WTC11 (cell line): ENCODE results near the gene ZNF512B. TPM values are rescaled to one million over a fixed set of nuclear protein-coding genes. Genes with fewer than 3 reads are reported as not detected.

Source experiments
- ATAC-seq: fragments of 200-7000 bp; cut with Tn5 transposase; 2 replicates; pipeline ENCODE4 v1.10.0; 2021; ENCODE audit warnings: mild to moderate bottlenecking, moderate library complexity
- CTCF ChIA-PET: fragments of 300-600 bp; sonication (Branson Sonifier 250); formaldehyde crosslinking; loops from one replicate; lab custom pipeline; 2021; ENCODE audit warnings: antibody characterized with exemption; lab: Charles Lee
- POLR2A ChIA-PET: fragments of 350-600 bp; sonication (Branson Sonifier 250); formaldehyde crosslinking; loops from one replicate; lab custom pipeline; 2021; ENCODE audit warnings: antibody characterized with exemption; lab: Charles Lee
- DNase-seq: peaks from one replicate; pipeline ENCODE4 v3.0.0; 2021; ENCODE audit warnings: low spot score
- H3K27ac Mint-ChIP-seq: 2 replicates; pipeline ENCODE4 v1.8.0; 2021; ENCODE audit warnings: mixed read lengths
- H3K27me3 Mint-ChIP-seq: 2 replicates; pipeline ENCODE4 v1.8.0; 2021; ENCODE audit warnings: low read depth, mild to moderate bottlenecking, moderate library complexity, mixed read lengths
- H3K36me3 Mint-ChIP-seq: 2 replicates; pipeline ENCODE4 v1.8.0; 2021; ENCODE audit warnings: mixed read lengths
- H3K4me1 Mint-ChIP-seq: 2 replicates; pipeline ENCODE4 v1.8.0; 2022; ENCODE audit warnings: mixed read lengths
- H3K4me3 Mint-ChIP-seq: 2 replicates; pipeline ENCODE4 v1.8.0; 2021; ENCODE audit warnings: mild to moderate bottlenecking, moderate library complexity, mixed read lengths
- H3K9me3 Mint-ChIP-seq: 2 replicates; pipeline ENCODE4 v1.8.0; 2021; ENCODE audit warnings: mixed read lengths
- EMX1 ChIP-seq: fragments of 250-450 bp; sonication (Bioruptor Pico); IDR thresholded peaks from 2 replicates; pipeline ENCODE4 v1.8.0; 2021; ENCODE audit warnings: mild to moderate bottlenecking
- FOXP1 ChIP-seq: sonication (generic); formaldehyde crosslinking; IDR thresholded peaks from 2 replicates; pipeline ENCODE4 v1.8.0; 2022; ENCODE audit warnings: missing genetic modification reagents, mild to moderate bottlenecking, moderate library complexity, borderline replicate concordance
- GTF2I ChIP-seq: fragments of 250-450 bp; sonication (Bioruptor Pico); conservative IDR thresholded peaks from 2 replicates; pipeline ENCODE4 v1.4.0; 2021; ENCODE audit warnings: mild to moderate bottlenecking
- NFYB ChIP-seq: sonication (generic); formaldehyde crosslinking; conservative IDR thresholded peaks from 2 replicates; pipeline ENCODE4 v1.8.0; 2022; ENCODE audit warnings: low read depth, missing genetic modification reagents
- ZNF219 ChIP-seq: sonication (generic); formaldehyde crosslinking; IDR thresholded peaks from 2 replicates; pipeline ENCODE4 v1.8.0; 2023; ENCODE audit warnings: missing genetic modification reagents, mild to moderate bottlenecking, borderline replicate concordance
- ZNF263 ChIP-seq: sonication (generic); formaldehyde crosslinking; IDR thresholded peaks from 2 replicates; pipeline ENCODE4 v1.8.1; 2022; ENCODE audit warnings: low read depth, mild to moderate bottlenecking, moderate library complexity, missing genetic modification reagents
- ZNF416 ChIP-seq: fragments of 250-450 bp; sonication (Bioruptor Pico); IDR thresholded peaks from 2 replicates; pipeline ENCODE4 v1.9.0; 2021; ENCODE audit warnings: mild to moderate bottlenecking, inconsistent platforms
- microRNA-seq: library from miRNA; unstranded; fragments of <30 nt; microRNA quantifications from one replicate; pipeline ENCODE4 v1.2.0, GENCODE V29; 2022; ENCODE audit warnings: borderline number of aligned reads
- total RNA-seq: library from RNA; stranded (reverse); gene quantifications from 3 replicates; pipeline ENCODE4 v1.2.3, GENCODE V29; 2021
- TF ChIP-seq, protein P1 (sequence below): sonication (generic); formaldehyde crosslinking; IDR thresholded peaks from 2 replicates; pipeline ENCODE4 v1.8.1; 2023; ENCODE audit warnings: mild to moderate bottlenecking, missing genetic modification reagents
- TF ChIP-seq, protein P2 (sequence below): sonication (generic); formaldehyde crosslinking; IDR thresholded peaks from 2 replicates; pipeline ENCODE4 v1.8.1; 2023; ENCODE audit warnings: mild to moderate bottlenecking, missing genetic modification reagents, moderate library complexity
- TF ChIP-seq, protein P3 (sequence below): fragments of 200-600 bp; IDR thresholded peaks from 2 replicates; pipeline ENCODE4 v1.8.0; 2022; ENCODE audit warnings: antibody characterized with exemption
- TF ChIP-seq, protein P4 (sequence below): sonication (generic); formaldehyde crosslinking; IDR thresholded peaks from 2 replicates; pipeline ENCODE4 v1.8.1; 2022; ENCODE audit warnings: mild to moderate bottlenecking, moderate library complexity, missing genetic modification reagents

ZNF512B gene
- total RNA-seq, 1 experiment from 2014 or later, result 23.3 TPM

DNA sequence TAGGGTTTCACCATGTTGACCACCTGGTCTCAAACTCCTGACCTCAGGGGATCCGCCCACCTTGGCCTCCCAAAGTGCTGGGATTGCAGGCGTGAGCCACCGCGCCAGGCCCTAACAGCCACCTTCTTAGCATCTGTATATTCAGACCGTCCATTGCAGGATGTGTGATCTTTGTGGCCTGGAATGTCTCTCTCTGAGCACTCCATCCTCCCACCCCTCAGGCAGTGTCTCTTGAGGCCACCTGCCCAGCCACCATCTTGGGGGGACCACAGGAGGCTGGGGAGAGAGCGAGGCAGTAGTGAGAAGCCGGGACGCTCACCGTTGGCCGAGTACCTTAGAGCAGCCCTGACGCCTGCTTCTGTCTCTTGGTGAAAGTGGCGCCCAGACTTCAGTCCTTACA lies 56.0 kb downstream of the ZNF512B start:
- POLR2A ChIA-PET, result no interaction called here
- TF ChIP-seq ZNF416 (CRISPR knock-in tag), result no peak
- TF ChIP-seq, protein P1, sequence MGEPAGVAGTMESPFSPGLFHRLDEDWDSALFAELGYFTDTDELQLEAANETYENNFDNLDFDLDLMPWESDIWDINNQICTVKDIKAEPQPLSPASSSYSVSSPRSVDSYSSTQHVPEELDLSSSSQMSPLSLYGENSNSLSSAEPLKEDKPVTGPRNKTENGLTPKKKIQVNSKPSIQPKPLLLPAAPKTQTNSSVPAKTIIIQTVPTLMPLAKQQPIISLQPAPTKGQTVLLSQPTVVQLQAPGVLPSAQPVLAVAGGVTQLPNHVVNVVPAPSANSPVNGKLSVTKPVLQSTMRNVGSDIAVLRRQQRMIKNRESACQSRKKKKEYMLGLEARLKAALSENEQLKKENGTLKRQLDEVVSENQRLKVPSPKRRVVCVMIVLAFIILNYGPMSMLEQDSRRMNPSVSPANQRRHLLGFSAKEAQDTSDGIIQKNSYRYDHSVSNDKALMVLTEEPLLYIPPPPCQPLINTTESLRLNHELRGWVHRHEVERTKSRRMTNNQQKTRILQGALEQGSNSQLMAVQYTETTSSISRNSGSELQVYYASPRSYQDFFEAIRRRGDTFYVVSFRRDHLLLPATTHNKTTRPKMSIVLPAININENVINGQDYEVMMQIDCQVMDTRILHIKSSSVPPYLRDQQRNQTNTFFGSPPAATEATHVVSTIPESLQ, result no peak
- TF ChIP-seq FOXP1 (CRISPR knock-in tag), result no peak
- TF ChIP-seq, all 79 proteins: peak for 0
- no peak overlapping the region for H3K27ac Mint-ChIP-seq
- H3K9me3 Mint-ChIP-seq, result peaks cover 19% of the 10 kb centered on the region
- H3K4me1 Mint-ChIP-seq, result peaks cover 9% of the 10 kb centered on the region
- H3K4me3 Mint-ChIP-seq, result no peak overlapping the region
- DNase-seq (no peak), ATAC-seq (no peak)
- no peaks in the 10 kb centered on the region for H3K27me3 Mint-ChIP-seq
- CTCF ChIA-PET, result interaction anchor here (3.1 kb wide), 1 partner anchor 60 kb away, joined by 11 read pairs; no protein-coding TSS in a partner anchor
- H3K36me3 Mint-ChIP-seq, result peaks cover 32% of the 10 kb centered on the region

DNA sequence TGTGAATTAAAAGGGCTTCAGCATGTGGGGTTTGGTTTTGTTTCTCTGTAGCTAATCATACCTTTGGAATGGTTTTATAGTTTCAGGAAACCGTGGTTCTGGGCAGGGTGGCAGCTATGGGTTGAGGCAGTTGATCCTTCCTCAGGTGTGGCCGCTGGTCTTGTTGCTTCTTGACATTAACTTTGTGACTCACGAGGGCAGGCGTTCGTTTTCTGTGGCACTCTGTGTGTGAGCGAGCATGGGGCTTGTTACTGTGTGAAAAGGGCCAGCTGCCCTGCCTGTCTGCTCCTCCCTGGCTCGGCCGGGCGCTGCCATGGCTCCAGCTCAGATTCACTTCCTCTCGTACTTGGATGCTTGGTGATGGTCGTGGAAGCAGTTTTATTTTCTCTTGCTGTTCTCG lies 58.6 kb downstream of the ZNF512B start:
- ChIA-PET CTCF (interaction anchor here (0.7 to 3.1 kb wide), 4 partner anchors 63 to 141 kb away, joined by 4 to 11 read pairs (median 4); partner anchors contain the start of gene PRPF6), POLR2A (no interaction called here)
- Mint-ChIP-seq H3K4me3 (no peak overlapping the region), H3K9me3 (peaks cover 13% of the 10 kb centered on the region), H3K4me1 (peaks cover 9% of the 10 kb centered on the region), H3K27ac (peak overlapping the region; percentile 67), H3K36me3 (peaks cover 17% of the 10 kb centered on the region), H3K27me3 (no peaks in the 10 kb centered on the region)
- DNase-seq (no peak), ATAC-seq (no peak)
- TF ChIP-seq, protein P1, result no peak
- no peak for TF ChIP-seq GTF2I (CRISPR knock-in tag)
- TF ChIP-seq, protein P2, sequence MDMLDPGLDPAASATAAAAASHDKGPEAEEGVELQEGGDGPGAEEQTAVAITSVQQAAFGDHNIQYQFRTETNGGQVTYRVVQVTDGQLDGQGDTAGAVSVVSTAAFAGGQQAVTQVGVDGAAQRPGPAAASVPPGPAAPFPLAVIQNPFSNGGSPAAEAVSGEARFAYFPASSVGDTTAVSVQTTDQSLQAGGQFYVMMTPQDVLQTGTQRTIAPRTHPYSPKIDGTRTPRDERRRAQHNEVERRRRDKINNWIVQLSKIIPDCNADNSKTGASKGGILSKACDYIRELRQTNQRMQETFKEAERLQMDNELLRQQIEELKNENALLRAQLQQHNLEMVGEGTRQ (CRISPR knock-in tag), result no peak
- TF ChIP-seq ZNF219, result no peak

DNA sequence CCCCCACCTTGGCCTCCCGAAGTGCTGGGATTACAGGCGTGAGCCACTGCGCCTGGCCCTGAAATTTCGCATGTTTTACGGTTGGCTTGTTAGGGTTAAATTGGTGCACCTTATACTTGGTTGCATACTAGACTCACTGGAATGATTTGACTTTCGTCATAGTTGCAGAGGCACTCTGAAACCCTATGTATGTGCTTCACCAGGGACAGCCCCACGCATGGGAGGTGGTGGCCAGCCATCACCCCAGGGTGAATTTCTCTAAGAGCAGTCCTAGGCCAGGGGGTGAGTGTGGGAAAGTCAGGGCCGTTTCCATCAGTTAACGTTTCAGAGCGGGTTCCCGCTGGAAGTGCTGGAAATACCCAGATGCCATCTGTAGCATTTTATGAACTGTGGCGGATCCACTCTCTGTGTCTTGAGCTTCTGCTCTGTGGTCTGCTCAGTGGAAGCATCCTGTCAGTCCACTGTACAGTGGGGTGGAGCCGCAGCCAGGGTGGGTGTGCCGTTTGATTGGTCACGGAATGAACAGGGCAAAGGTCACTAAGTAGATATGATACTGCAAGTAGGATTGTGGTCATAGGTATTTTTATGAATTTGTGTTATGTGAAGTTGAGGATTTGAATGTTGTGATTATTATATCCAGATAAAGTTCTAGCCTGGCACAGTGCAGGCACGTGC lies 61.6 kb downstream of the ZNF512B start:
- TF ChIP-seq, protein P3, sequence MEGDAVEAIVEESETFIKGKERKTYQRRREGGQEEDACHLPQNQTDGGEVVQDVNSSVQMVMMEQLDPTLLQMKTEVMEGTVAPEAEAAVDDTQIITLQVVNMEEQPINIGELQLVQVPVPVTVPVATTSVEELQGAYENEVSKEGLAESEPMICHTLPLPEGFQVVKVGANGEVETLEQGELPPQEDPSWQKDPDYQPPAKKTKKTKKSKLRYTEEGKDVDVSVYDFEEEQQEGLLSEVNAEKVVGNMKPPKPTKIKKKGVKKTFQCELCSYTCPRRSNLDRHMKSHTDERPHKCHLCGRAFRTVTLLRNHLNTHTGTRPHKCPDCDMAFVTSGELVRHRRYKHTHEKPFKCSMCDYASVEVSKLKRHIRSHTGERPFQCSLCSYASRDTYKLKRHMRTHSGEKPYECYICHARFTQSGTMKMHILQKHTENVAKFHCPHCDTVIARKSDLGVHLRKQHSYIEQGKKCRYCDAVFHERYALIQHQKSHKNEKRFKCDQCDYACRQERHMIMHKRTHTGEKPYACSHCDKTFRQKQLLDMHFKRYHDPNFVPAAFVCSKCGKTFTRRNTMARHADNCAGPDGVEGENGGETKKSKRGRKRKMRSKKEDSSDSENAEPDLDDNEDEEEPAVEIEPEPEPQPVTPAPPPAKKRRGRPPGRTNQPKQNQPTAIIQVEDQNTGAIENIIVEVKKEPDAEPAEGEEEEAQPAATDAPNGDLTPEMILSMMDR, result no peak
- TF ChIP-seq NFYB, result no peak
- TF ChIP-seq EMX1, result no peak
- TF ChIP-seq, protein P4, sequence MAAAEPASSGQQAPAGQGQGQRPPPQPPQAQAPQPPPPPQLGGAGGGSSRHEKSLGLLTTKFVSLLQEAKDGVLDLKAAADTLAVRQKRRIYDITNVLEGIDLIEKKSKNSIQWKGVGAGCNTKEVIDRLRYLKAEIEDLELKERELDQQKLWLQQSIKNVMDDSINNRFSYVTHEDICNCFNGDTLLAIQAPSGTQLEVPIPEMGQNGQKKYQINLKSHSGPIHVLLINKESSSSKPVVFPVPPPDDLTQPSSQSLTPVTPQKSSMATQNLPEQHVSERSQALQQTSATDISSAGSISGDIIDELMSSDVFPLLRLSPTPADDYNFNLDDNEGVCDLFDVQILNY (CRISPR knock-in tag), result no peak
- TF ChIP-seq ZNF263 (CRISPR knock-in tag), result no peak
- TF ChIP-seq, all 79 proteins: peak for 0
- Mint-ChIP-seq H3K27ac (peak overlapping the region; percentile 16), H3K36me3 (peaks cover 3% of the 10 kb centered on the region; the same call in 1 of the 2 replicates), H3K9me3 (no peaks in the 10 kb centered on the region), H3K4me1 (peaks cover 7% of the 10 kb centered on the region), H3K27me3 (no peaks in the 10 kb centered on the region), H3K4me3 (no peak overlapping the region)
- POLR2A ChIA-PET, result no interaction called here
- ATAC-seq (no peak), DNase-seq (no peak)
- CTCF ChIA-PET, result interaction anchor here (0.7 to 1.2 kb wide), 4 partner anchors 26 to 133 kb away, joined by 3 read pairs; no protein-coding TSS in a partner anchor

Small RNAs within 50 kb of the gene (microRNA-seq; reads per million reads assigned to microRNA genes)
- gene MIR1914 (not detected), gene MIR647 (not detected), gene MIR941-1 (not detected), gene MIR941-2 (not detected), gene MIR941-3 (not detected), gene MIR941-4 (not detected), gene MIR941-5 (not detected)

Other genes with a start within 250 kb of the ZNF512B start
- 4.5 to 7.0 TPM (median 6.0 TPM) in 3 replicates for gene LIME1, start 233.3 kb downstream of the ZNF512B start, total RNA-seq
- 41.6 to 47.2 TPM (median 43.3 TPM) in 3 replicates for gene SLC2A4RG, start 230.2 kb downstream of the ZNF512B start, total RNA-seq
- 18.9 to 20.1 TPM (median 20.1 TPM) in 3 replicates for gene ZBTB46, start 138.7 kb downstream of the ZNF512B start, total RNA-seq
- gene ABHD16B, start 108.4 kb downstream of the ZNF512B start, total RNA-seq, result 0.11 TPM in 1 of 3 replicates, not detected in the others
- gene TPD52L2, start 104.7 kb downstream of the ZNF512B start, total RNA-seq, result 80.8 to 87.2 TPM (median 85.6 TPM) in 3 replicates
- 28.5 to 31.5 TPM (median 29.6 TPM) in 3 replicates for gene DNAJC5, start 74.8 kb downstream of the ZNF512B start, total RNA-seq
- 46.8 to 51.2 TPM (median 48.0 TPM) in 3 replicates for gene UCKL1, start 13.5 kb downstream of the ZNF512B start, total RNA-seq
- 4.6 to 6.2 TPM (median 4.8 TPM) in 3 replicates for gene SAMD10, start 9.7 kb upstream of the ZNF512B start, total RNA-seq
- 79.4 to 84.6 TPM (median 80.5 TPM) in 3 replicates for gene PRPF6, start 11.2 kb upstream of the ZNF512B start, total RNA-seq
- 1.6 to 2.4 TPM (median 2.1 TPM) in 3 replicates for gene C20orf204, start 66.3 kb upstream of the ZNF512B start, total RNA-seq
- gene SOX18, start 79.7 kb upstream of the ZNF512B start, total RNA-seq, result 0.73 to 0.81 TPM (median 0.80 TPM) in 3 replicates
- 55.8 to 63.6 TPM (median 63.5 TPM) in 3 replicates for gene TCEA2, start 93.3 kb upstream of the ZNF512B start, total RNA-seq
- gene RGS19, start 109.6 kb upstream of the ZNF512B start, total RNA-seq, result 13.8 to 15.9 TPM (median 15.1 TPM) in 3 replicates
- 1.7 to 2.2 TPM (median 2.0 TPM) in 3 replicates for gene OPRL1, start 110.2 kb upstream of the ZNF512B start, total RNA-seq
- 0.53 to 1.7 TPM (median 0.73 TPM) in 3 replicates for gene LKAAEAR1, start 114.5 kb upstream of the ZNF512B start, total RNA-seq
- not detected in 3 replicates for gene NPBWR2, start 137.6 kb upstream of the ZNF512B start, total RNA-seq
- 1.9 to 4.3 TPM (median 2.0 TPM) in 3 replicates for gene MYT1, start 194.5 kb upstream of the ZNF512B start, total RNA-seq